IPS-18c (cell line): Measurements from ENCODE around the gene GALNT4.

Experiments
- H3K4me3 ChIP-seq: 2 replicates; pipeline ENCODE4 v1.7.0; 2013; ENCODE audit warnings: low read depth, mild to moderate bottlenecking, low read length, moderate library complexity; ENCODE audit not compliant: insufficient read depth
- H3K9me3 ChIP-seq: one replicate; pipeline ENCODE4 v1.6.1; 2013; ENCODE audit warnings: mild to moderate bottlenecking, low read length, moderate library complexity; ENCODE audit not compliant: control insufficient read depth, insufficient read depth

Gene GALNT4

GRCh38 chr12:89540586-89540985 lies 16.0 kb upstream of the GALNT4 start:
- H3K4me3 ChIP-seq, result no peak overlapping the region
- H3K9me3 ChIP-seq, result no peaks in the 10 kb centered on the region

GRCh38 chr12:89539426-89540223 lies 15.0 kb upstream of the GALNT4 start:
- Histone ChIP-seq H3K9me3 (no peaks in the 10 kb centered on the region), H3K4me3 (no peak overlapping the region)

GRCh38 chr12:89538897-89539296 lies 14.3 kb upstream of the GALNT4 start:
- H3K4me3 ChIP-seq, result no peak overlapping the region
- H3K9me3 ChIP-seq, result no peaks in the 10 kb centered on the region

- no peaks in the 10 kb centered on the region for H3K9me3 ChIP-seq
- no peak overlapping the region for H3K4me3 ChIP-seq
Measured at GRCh38 chr12:89537389-89537788, 12.8 kb upstream of the GALNT4 start.

GRCh38 chr12:89529738-89530137 lies 5.1 kb upstream of the GALNT4 start:
- no peak overlapping the region for H3K4me3 ChIP-seq
- H3K9me3 ChIP-seq, result no peaks in the 10 kb centered on the region

- Histone ChIP-seq H3K9me3 (no peaks in the 10 kb centered on the region), H3K4me3 (no peak overlapping the region)
Measured at GRCh38 chr12:89528434-89528833, 3.8 kb upstream of the GALNT4 start.

GRCh38 chr12:89525824-89526770 lies 1.5 kb upstream of the GALNT4 start, which contains the start of gene POC1B:
TSS of gene POC1B (minus strand) at chr12:89526047. CDS start at chr12:89525895, 152 bp downstream.
- Histone ChIP-seq H3K9me3 (no peaks in the 10 kb centered on the region), H3K4me3 (peak within 1 kb of the TSS; percentile 80)

GRCh38 chr12:89525305-89525823 lies 768 bp upstream of the GALNT4 start:
- Histone ChIP-seq H3K9me3 (no peaks in the 10 kb centered on the region), H3K4me3 (peak overlapping the region; percentile 80)

- Histone ChIP-seq H3K4me3 (peak overlapping the region; percentile 80), H3K9me3 (no peaks in the 10 kb centered on the region)
Measured at GRCh38 chr12:89523843-89524540, 604 bp downstream of the GALNT4 start.

GRCh38 chr12:89523393-89523792 lies 1.2 kb downstream of the GALNT4 start:
- Histone ChIP-seq H3K4me3 (peak overlapping the region; percentile 1; the same call in 1 of the 2 replicates), H3K9me3 (no peaks in the 10 kb centered on the region)

GRCh38 chr12:89521364-89522223 lies 3.0 kb downstream of the GALNT4 start:
- no peaks in the 10 kb centered on the region for H3K9me3 ChIP-seq
- no peak overlapping the region for H3K4me3 ChIP-seq

- Histone ChIP-seq H3K4me3 (no peak overlapping the region), H3K9me3 (no peaks in the 10 kb centered on the region)
Measured at GRCh38 chr12:89517720-89518119, 6.9 kb downstream of the GALNT4 start.

- no peak overlapping the region for H3K4me3 ChIP-seq
- H3K9me3 ChIP-seq, result no peaks in the 10 kb centered on the region
Measured at GRCh38 chr12:89516633-89517032, 8.0 kb downstream of the GALNT4 start.

GRCh38 chr12:89514751-89515150 lies 9.8 kb downstream of the GALNT4 start:
- no peak overlapping the region for H3K4me3 ChIP-seq
- no peaks in the 10 kb centered on the region for H3K9me3 ChIP-seq

GRCh38 chr12:89513544-89513943 lies 11.1 kb downstream of the GALNT4 start:
- Histone ChIP-seq H3K4me3 (no peak overlapping the region), H3K9me3 (no peaks in the 10 kb centered on the region)

GRCh38 chr12:89507015-89507824 lies 17.4 kb downstream of the GALNT4 start:
- no peaks in the 10 kb centered on the region for H3K9me3 ChIP-seq
- H3K4me3 ChIP-seq, result no peak overlapping the region
